IMR-90 (cell line): ENCODE measurements around the gene PCDHGB1. TPM values are rescaled to one million over a fixed set of nuclear protein-coding genes. Genes with fewer than 3 reads are reported as not detected.

ENCODE experiments used
- ATAC-seq: fragments of 200-7000 bp; cut with Tn5 transposase; 2 replicates; pipeline ENCODE4 v1.9.1; 2020; ENCODE audit warnings: low read depth, mild to moderate bottlenecking, moderate library complexity
- BruUV-seq: library from RNA; stranded (reverse); fragments of 400-500 nt; replicated peaks from 2 replicates; lab custom pipeline; 2021; lab: Mats Ljungman, UMichigan
- CTCF ChIA-PET: fragments of 300-600 bp; formaldehyde crosslinking; extraction: SDS; loops from one replicate; lab custom pipeline; 2021; ENCODE audit warnings: antibody characterized with exemption; lab: Yijun Ruan, JAX
- POLR2A ChIA-PET: fragments of 300-600 bp; sonication (Branson Sonifier 250); formaldehyde crosslinking; loops from one replicate; lab custom pipeline; 2022; ENCODE audit warnings: antibody characterized with exemption; ENCODE audit not compliant: unreplicated experiment; lab: Charles Lee
- DNase-seq: peaks from one replicate; pipeline ENCODE4 v3.0.0; 2013
- H2AFZ ChIP-seq: replicated peaks from 2 replicates; pipeline ENCODE3; 2013; ENCODE audit warnings: low read length, mild to moderate bottlenecking; ENCODE audit not compliant: poor library complexity
- H2AK5ac ChIP-seq: 2 replicates; pipeline ENCODE4 v1.6.1; 2013; ENCODE audit warnings: low read depth, low read length, inconsistent platforms
- H2AK9ac ChIP-seq: replicated peaks from 2 replicates; pipeline ENCODE3; 2013; ENCODE audit warnings: mild to moderate bottlenecking, low read depth, low read length, moderate library complexity; ENCODE audit not compliant: poor library complexity
- H2BK120ac ChIP-seq: 2 replicates; pipeline ENCODE4 v1.6.1; 2013; ENCODE audit warnings: low read depth, low read length, inconsistent platforms
- H2BK15ac ChIP-seq: 3 replicates; pipeline ENCODE4 v1.6.1; 2013; ENCODE audit warnings: low read depth, low read length, inconsistent platforms
- H2BK20ac ChIP-seq: 2 replicates; pipeline ENCODE4 v1.6.1; 2013; ENCODE audit warnings: low read depth, mild to moderate bottlenecking, inconsistent platforms, low read length, moderate library complexity
- H2BK5ac ChIP-seq: 2 replicates; pipeline ENCODE4 v1.6.1; 2013; ENCODE audit warnings: mild to moderate bottlenecking, low read depth, low read length, inconsistent platforms; ENCODE audit not compliant: poor library complexity, severe bottlenecking
- H3K14ac ChIP-seq: replicated peaks from 2 replicates; pipeline ENCODE4 v1.6.1; 2013; ENCODE audit warnings: low read depth, low read length, inconsistent platforms
- H3K18ac ChIP-seq: 2 replicates; pipeline ENCODE4 v1.6.1; 2013; ENCODE audit warnings: low read depth, low read length, control low read depth
- H3K23ac ChIP-seq: 2 replicates; pipeline ENCODE4 v1.6.1; 2013; ENCODE audit warnings: low read depth, low read length, inconsistent platforms
- H3K27ac ChIP-seq: 2 replicates; pipeline ENCODE4 v1.5.1; 2013; ENCODE audit warnings: mild to moderate bottlenecking, control low read depth, low read length; ENCODE audit not compliant: insufficient read depth
- H3K27me3 ChIP-seq: 2 replicates; pipeline ENCODE4 v1.6.1; 2013; ENCODE audit warnings: low read length; ENCODE audit not compliant: control insufficient read depth, insufficient read depth
- H3K36me3 ChIP-seq: 2 replicates; pipeline ENCODE4 v1.6.1; 2013; ENCODE audit warnings: low read length, mixed read lengths; ENCODE audit not compliant: control insufficient read depth, insufficient read depth
- H3K4ac ChIP-seq: 2 replicates; pipeline ENCODE4 v1.6.1; 2013; ENCODE audit warnings: low read depth, low read length, inconsistent platforms
- H3K4me1 ChIP-seq: 2 replicates; pipeline ENCODE4 v1.6.1; 2013; ENCODE audit warnings: low read length, mixed read lengths; ENCODE audit not compliant: control insufficient read depth, insufficient read depth
- H3K4me2 ChIP-seq: 2 replicates; pipeline ENCODE4 v1.6.1; 2013; ENCODE audit warnings: low read depth, mild to moderate bottlenecking, control low read depth, low read length, moderate library complexity
- H3K4me3 ChIP-seq: 2 replicates; pipeline ENCODE4 v1.5.1; 2013; ENCODE audit warnings: low read depth, mild to moderate bottlenecking, control low read depth, low read length, moderate library complexity; ENCODE audit not compliant: insufficient read depth
- H3K56ac ChIP-seq: 2 replicates; pipeline ENCODE4 v1.6.1; 2013; ENCODE audit warnings: low read length, inconsistent platforms; ENCODE audit not compliant: insufficient read depth; ENCODE audit errors: extremely low read depth
- H3K79me1 ChIP-seq, 2 experiments: 2 replicates each; pipeline ENCODE4 v1.6.1; 2013; ENCODE audit warnings: low read length in 2 of 2, inconsistent platforms in 1 of 2, low read depth in 1 of 2
- H3K9ac ChIP-seq: 2 replicates; pipeline ENCODE4 v1.6.1; 2013; ENCODE audit warnings: low read depth, low read length, control low read depth
- H3K9me1 ChIP-seq: 2 replicates; pipeline ENCODE4 v1.6.1; 2013; ENCODE audit warnings: low read length, inconsistent platforms; ENCODE audit not compliant: insufficient read depth
- H3K9me3 ChIP-seq: 2 replicates; pipeline ENCODE4 v1.6.1; 2013; ENCODE audit warnings: low read length; ENCODE audit not compliant: control insufficient read depth, insufficient read depth
- H4K20me1 ChIP-seq: 2 replicates; pipeline ENCODE4 v1.6.1; 2013; ENCODE audit warnings: low read length, inconsistent platforms; ENCODE audit not compliant: insufficient read depth
- H4K5ac ChIP-seq: 2 replicates; pipeline ENCODE4 v1.6.1; 2013; ENCODE audit warnings: mild to moderate bottlenecking, low read depth, low read length, control low read depth
- H4K8ac ChIP-seq, 2 experiments: 2 replicates each; pipeline ENCODE4 v1.6.1; 2013; ENCODE audit warnings: low read depth in 2 of 2, low read length in 2 of 2, control low read depth in 1 of 2, inconsistent platforms in 1 of 2
- H4K91ac ChIP-seq: 2 replicates; pipeline ENCODE4 v1.6.1; 2013; ENCODE audit warnings: low read depth, low read length, inconsistent platforms; ENCODE audit not compliant: insufficient read depth
- CHD1 ChIP-seq: IDR thresholded peaks from 2 replicates; pipeline ENCODE4 v1.6.1; 2012; ENCODE audit warnings: low read depth, low read length, improper control_type of control experiment
- POLR2A ChIP-seq: IDR thresholded peaks from 2 replicates; pipeline ENCODE4 v1.6.1; 2012; ENCODE audit warnings: mild to moderate bottlenecking, low read depth, low read length
- whole genome bisulfite sequencing, 2 experiments: methylation state at CpG; one replicate each; pipeline versions ENCODE4 v1.1.5 to v1.1.7; 2013; ENCODE audit warnings: missing lambda C conversion rate in 2 of 2; ENCODE audit not compliant: insufficient read length in 1 of 2; ENCODE audit errors: extremely low coverage in 2 of 2; 5-methylcytosine and 5-hydroxymethylcytosine counted together
- dilution Hi-C: fragments of 300-500 bp; cut with HindIII; formaldehyde crosslinking; loops from one replicate; pipeline ENCODE4 v1.14.3; 2018; ENCODE audit warnings: low sequenced_read_pairs; ENCODE audit not compliant: unreplicated experiment
- in situ Hi-C: fragments of 300-500 bp; cut with MboI; formaldehyde crosslinking; loops from 3 replicates; pipeline ENCODE4 v1.14.3; 2019; ENCODE audit warnings: low sequenced_read_pairs, inconsistent platforms, mixed read lengths
- intact Hi-C: fragments of 100-400 bp; cut with micrococcal nuclease; formaldehyde crosslinking; loops from 2 replicates; pipeline ENCODE4 v1.10.0; 2022
- polyA plus RNA-seq, 3 experiments: library from polyadenylated mRNA; depleted of rRNA; stranded (reverse); fragments of >200 nt; gene quantifications; 2 replicates each; pipeline ENCODE4 v1.2.3, GENCODE V29; 2012; ENCODE audit warnings: low replicate concordance in 1 of 3
- total RNA-seq: library from RNA; depleted of rRNA; stranded (reverse); fragments of >200 nt; gene quantifications from 2 replicates; pipeline ENCODE4 v1.2.3, GENCODE V29; 2012
- TF ChIP-seq, protein P1 (sequence below): conservative IDR thresholded peaks from 2 replicates; pipeline ENCODE4 v1.5.1; 2012; ENCODE audit warnings: mild to moderate bottlenecking, low read depth, low read length, improper control_type of control experiment
- TF ChIP-seq, protein P2 (sequence below): fragments of 150-350 bp; IDR thresholded peaks from 2 replicates; pipeline ENCODE4 v1.6.1; 2016; ENCODE audit warnings: low read depth, mild to moderate bottlenecking, low read length, moderate library complexity, borderline replicate concordance

PCDHGB1 gene
- total and polyA plus RNA-seq, 2 of the 4 experiments (the other 2 are of a cell fraction) = 1.9 to 3.6 TPM

DNA sequence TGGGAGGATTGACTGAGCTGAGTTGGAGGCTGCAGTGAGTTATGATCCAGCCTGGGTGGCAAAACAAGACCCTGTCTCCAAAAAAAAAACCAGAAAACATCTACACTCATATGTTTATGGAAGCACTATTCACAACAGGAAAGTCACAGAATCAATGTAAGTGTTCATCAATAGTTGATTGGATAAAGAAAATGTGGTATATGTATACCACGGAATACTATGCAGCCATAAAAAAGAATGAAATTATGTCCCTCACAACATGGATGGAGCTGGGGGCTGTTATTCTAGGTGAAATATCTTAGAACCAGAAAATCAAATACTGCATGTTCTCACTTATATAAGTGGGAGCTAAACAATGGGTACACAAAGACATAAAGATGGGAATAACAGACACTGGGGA is 43.3 kb upstream of the PCDHGB1 start:
- H3K4me3 ChIP-seq = no peak overlapping the region
- H3K36me3 ChIP-seq = no peaks in the 10 kb centered on the region
- H2BK20ac ChIP-seq = no peak overlapping the region
- H3K9me3 ChIP-seq = peaks cover 47% of the 10 kb centered on the region
- no peak overlapping the region for H4K5ac ChIP-seq
- WGBS, 2 experiments = no CpG with 5 or more reads among the region's 1 CpG
- DNase-seq = no peak
- no peak overlapping the region for H2AK9ac ChIP-seq
- dilution Hi-C loops = no loop called here
- H2BK5ac ChIP-seq = no peak overlapping the region
- no peak overlapping the region for H2AK5ac ChIP-seq
- H3K4me2 ChIP-seq = no peak overlapping the region
- H2BK15ac ChIP-seq = no peak overlapping the region
- no TSS peak for BruUV-seq
- in situ Hi-C loops = no loop called here
- no peaks in the 10 kb centered on the region for H3K79me1 ChIP-seq
- no peak overlapping the region for H3K4ac ChIP-seq
- no peak overlapping the region for H3K56ac ChIP-seq
- no peak overlapping the region for H2AFZ ChIP-seq
- no peaks in the 10 kb centered on the region for H4K20me1 ChIP-seq
- H3K27ac ChIP-seq = no peak overlapping the region
- no peak overlapping the region for H3K23ac ChIP-seq
- H3K14ac ChIP-seq = no peak overlapping the region
- no peaks in the 10 kb centered on the region for H3K9me1 ChIP-seq
- no peak overlapping the region for H4K91ac ChIP-seq
- CTCF ChIA-PET = interaction anchor here (0.6 kb wide), 1 partner anchor 24 kb away, joined by 3 read pairs; the partner anchor contains the start of gene PCDHGA1
- no peak overlapping the region for H3K18ac ChIP-seq
- POLR2A ChIA-PET = no interaction called here
- no peak overlapping the region for H2BK120ac ChIP-seq
- H4K8ac ChIP-seq = no peak overlapping the region
- H3K27me3 ChIP-seq = no peaks in the 10 kb centered on the region
- TF ChIP-seq, protein P1, sequence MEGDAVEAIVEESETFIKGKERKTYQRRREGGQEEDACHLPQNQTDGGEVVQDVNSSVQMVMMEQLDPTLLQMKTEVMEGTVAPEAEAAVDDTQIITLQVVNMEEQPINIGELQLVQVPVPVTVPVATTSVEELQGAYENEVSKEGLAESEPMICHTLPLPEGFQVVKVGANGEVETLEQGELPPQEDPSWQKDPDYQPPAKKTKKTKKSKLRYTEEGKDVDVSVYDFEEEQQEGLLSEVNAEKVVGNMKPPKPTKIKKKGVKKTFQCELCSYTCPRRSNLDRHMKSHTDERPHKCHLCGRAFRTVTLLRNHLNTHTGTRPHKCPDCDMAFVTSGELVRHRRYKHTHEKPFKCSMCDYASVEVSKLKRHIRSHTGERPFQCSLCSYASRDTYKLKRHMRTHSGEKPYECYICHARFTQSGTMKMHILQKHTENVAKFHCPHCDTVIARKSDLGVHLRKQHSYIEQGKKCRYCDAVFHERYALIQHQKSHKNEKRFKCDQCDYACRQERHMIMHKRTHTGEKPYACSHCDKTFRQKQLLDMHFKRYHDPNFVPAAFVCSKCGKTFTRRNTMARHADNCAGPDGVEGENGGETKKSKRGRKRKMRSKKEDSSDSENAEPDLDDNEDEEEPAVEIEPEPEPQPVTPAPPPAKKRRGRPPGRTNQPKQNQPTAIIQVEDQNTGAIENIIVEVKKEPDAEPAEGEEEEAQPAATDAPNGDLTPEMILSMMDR = no peak
- no peak for TF ChIP-seq CHD1
- no peak for TF ChIP-seq POLR2A
- TF ChIP-seq, protein P2, sequence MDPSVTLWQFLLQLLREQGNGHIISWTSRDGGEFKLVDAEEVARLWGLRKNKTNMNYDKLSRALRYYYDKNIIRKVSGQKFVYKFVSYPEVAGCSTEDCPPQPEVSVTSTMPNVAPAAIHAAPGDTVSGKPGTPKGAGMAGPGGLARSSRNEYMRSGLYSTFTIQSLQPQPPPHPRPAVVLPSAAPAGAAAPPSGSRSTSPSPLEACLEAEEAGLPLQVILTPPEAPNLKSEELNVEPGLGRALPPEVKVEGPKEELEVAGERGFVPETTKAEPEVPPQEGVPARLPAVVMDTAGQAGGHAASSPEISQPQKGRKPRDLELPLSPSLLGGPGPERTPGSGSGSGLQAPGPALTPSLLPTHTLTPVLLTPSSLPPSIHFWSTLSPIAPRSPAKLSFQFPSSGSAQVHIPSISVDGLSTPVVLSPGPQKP = no peak
- H3K9ac ChIP-seq = no peak overlapping the region
- H3K4me1 ChIP-seq = no peaks in the 10 kb centered on the region
- intact Hi-C loops = no loop called here
- ATAC-seq = no peak
